ENCODE measurements around the gene JAZF1. TPM values are rescaled to one million over a fixed set of nuclear protein-coding genes. Genes with fewer than 3 reads are reported as not detected.
A peak's percentile ranks its signal among the peaks of the same experiment; 100 is the strongest.

JAZF1 gene
- total RNA-seq, 1 donor from 2014 or later = 6.4 TPM

GRCh38 chr7:28105234-28105633 lies 75.4 kb downstream of the JAZF1 start:
- H3K27ac Mint-ChIP-seq = peak overlapping the region; percentile 60
- H3K9me3 Mint-ChIP-seq (ENCODE audit: low read depth) = no peaks in the 10 kb centered on the region
- H3K27me3 Mint-ChIP-seq = peaks cover 10% of the 10 kb centered on the region
- peaks cover 20% of the 10 kb centered on the region for H3K4me1 Mint-ChIP-seq (ENCODE audit: low read depth)
- no peak for DNase-seq (ENCODE audit: low spot score, unreplicated experiment)
- no peaks in the 10 kb centered on the region for H3K36me3 Mint-ChIP-seq (ENCODE audit: insufficient read depth)
- H3K4me3 Mint-ChIP-seq (ENCODE audit: low read depth) = no peak overlapping the region
- TF ChIP-seq CTCF (IDR thresholded peaks at IDR 0.05; ENCODE audit: unreplicated experiment) = no peak

GRCh38 chr7:28104811-28105210 lies 75.8 kb downstream of the JAZF1 start:
- H3K36me3 Mint-ChIP-seq (ENCODE audit: insufficient read depth) = no peaks in the 10 kb centered on the region
- peaks cover 10% of the 10 kb centered on the region for H3K27me3 Mint-ChIP-seq
- H3K4me1 Mint-ChIP-seq (ENCODE audit: low read depth) = peaks cover 20% of the 10 kb centered on the region
- no peak for TF ChIP-seq CTCF (IDR thresholded peaks at IDR 0.05; ENCODE audit: unreplicated experiment)
- no peaks in the 10 kb centered on the region for H3K9me3 Mint-ChIP-seq (ENCODE audit: low read depth)
- peak overlapping the region; percentile 63 for H3K27ac Mint-ChIP-seq
- no peak overlapping the region for H3K4me3 Mint-ChIP-seq (ENCODE audit: low read depth)
- DNase-seq (ENCODE audit: low spot score, unreplicated experiment) = no peak

GRCh38 chr7:28104041-28104541 lies 76.5 kb downstream of the JAZF1 start:
- H3K4me3 Mint-ChIP-seq (ENCODE audit: low read depth) = no peak overlapping the region
- TF ChIP-seq CTCF (IDR thresholded peaks at IDR 0.05; ENCODE audit: unreplicated experiment) = no peak
- no peaks in the 10 kb centered on the region for H3K36me3 Mint-ChIP-seq (ENCODE audit: insufficient read depth)
- peak overlapping the region; percentile 14 for H3K27ac Mint-ChIP-seq
- peaks cover 10% of the 10 kb centered on the region for H3K27me3 Mint-ChIP-seq
- DNase-seq (ENCODE audit: low spot score, unreplicated experiment) = no peak
- H3K4me1 Mint-ChIP-seq (ENCODE audit: low read depth) = peaks cover 20% of the 10 kb centered on the region
- H3K9me3 Mint-ChIP-seq (ENCODE audit: low read depth) = no peaks in the 10 kb centered on the region

- Mint-ChIP-seq H3K36me3 (ENCODE audit: insufficient read depth) (no peaks in the 10 kb centered on the region), H3K27me3 (peaks cover 5% of the 10 kb centered on the region), H3K9me3 (ENCODE audit: low read depth) (no peaks in the 10 kb centered on the region), H3K4me3 (ENCODE audit: low read depth) (no peak overlapping the region), H3K27ac (no peak overlapping the region), H3K4me1 (ENCODE audit: low read depth) (peaks cover 20% of the 10 kb centered on the region)
- DNase-seq (ENCODE audit: low spot score, unreplicated experiment) = no peak
- TF ChIP-seq CTCF (IDR thresholded peaks at IDR 0.05; ENCODE audit: unreplicated experiment) = no peak
These were observed 77.8 kb downstream of the JAZF1 start for GRCh38 chr7:28102797-28103196.

GRCh38 chr7:28096713-28097112 lies 83.9 kb downstream of the JAZF1 start:
- TF ChIP-seq CTCF (IDR thresholded peaks at IDR 0.05; ENCODE audit: unreplicated experiment) = peak; percentile 85
- Mint-ChIP-seq H3K36me3 (ENCODE audit: insufficient read depth) (no peaks in the 10 kb centered on the region), H3K9me3 (ENCODE audit: low read depth) (no peaks in the 10 kb centered on the region), H3K4me3 (ENCODE audit: low read depth) (no peak overlapping the region), H3K27ac (no peak overlapping the region), H3K4me1 (ENCODE audit: low read depth) (no peaks in the 10 kb centered on the region), H3K27me3 (no peaks in the 10 kb centered on the region)
- DNase-seq (ENCODE audit: low spot score, unreplicated experiment) = no peak

All from progenitor cell of endocrine pancreas (in vitro differentiated cells).